Measurements from ENCODE around the gene VCL. TPM values are rescaled to one million over a fixed set of nuclear protein-coding genes. Genes with fewer than 3 reads are reported as not detected.

Gene VCL
- total and polyA plus RNA-seq, 2 donors (not counting 1 experiment from before 2014, with no cell fraction given): 161 to 316 TPM

DNA sequence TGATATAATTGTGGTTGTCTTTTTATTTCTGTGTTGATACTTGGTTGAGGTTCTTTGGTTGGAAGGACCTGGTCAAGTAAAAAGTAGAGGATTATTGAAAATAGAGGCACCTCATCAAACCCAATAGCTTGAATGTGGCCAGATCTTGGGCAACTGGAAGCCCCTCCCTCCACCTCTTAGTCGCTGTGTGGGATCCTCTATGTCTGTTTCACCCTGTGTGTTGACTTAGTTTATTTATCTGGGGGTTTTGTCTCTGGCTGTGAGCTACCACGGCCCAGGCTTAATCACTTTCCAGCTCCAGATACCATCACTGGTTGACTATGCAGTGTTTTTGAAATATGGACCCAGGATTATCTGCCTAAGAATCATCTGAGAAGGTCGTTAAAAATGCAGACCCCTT is 94.5 kb downstream of the VCL start:
- Histone ChIP-seq H3K36me3 (ENCODE audit: control insufficient read depth, insufficient read depth, low read length) (peaks cover 38% of the 10 kb centered on the region), H4K20me1 (ENCODE audit: control insufficient read depth, extremely low read depth, insufficient read depth, low read length) (no peaks in the 10 kb centered on the region), H3K79me2 (ENCODE audit: control insufficient read depth, insufficient read depth, low read length) (peaks cover 16% of the 10 kb centered on the region)

DNA sequence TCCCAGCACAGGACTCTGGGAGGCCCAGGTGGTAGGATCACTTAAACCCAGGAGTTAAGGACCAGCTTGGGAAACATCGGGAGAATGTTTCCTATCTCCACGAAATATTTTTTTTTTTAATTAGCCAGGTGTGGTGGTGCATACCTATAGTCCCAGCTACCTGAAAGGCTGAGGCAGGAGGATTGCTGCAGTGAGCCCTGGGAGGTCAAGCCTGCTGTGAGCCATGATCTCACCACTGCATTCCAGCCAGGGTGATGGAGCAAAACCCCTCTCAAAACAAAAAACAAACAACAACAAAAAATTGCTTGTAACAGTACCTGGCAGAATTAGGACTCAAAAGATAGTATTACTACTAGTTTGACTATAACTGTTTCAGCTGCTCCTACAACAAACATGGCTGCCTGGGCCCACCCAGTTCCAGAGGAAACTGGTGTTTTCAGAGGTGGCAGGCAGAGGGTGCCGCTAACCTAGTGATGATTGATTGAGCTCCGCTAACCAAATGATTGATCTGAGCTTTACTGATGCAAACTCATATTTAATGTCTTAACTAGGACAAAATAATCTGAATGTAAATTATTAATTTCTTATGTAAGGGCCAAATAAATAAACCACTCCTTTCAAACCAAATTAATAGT is 95.7 kb downstream of the VCL start:
- peaks cover 13% of the 10 kb centered on the region for H3K79me2 ChIP-seq (ENCODE audit: control insufficient read depth, insufficient read depth, low read length)
- DNase-seq (ENCODE audit: low read depth in 2 of 2): no peak

More for the DNA sequence above, 94.5 kb downstream of the VCL start:
- no peak overlapping the region for H3K27ac ChIP-seq (ENCODE audit: insufficient read depth, low read length)
- no peak for DNase-seq (ENCODE audit: low read depth in 2 of 2)
- H3K9me3 ChIP-seq (ENCODE audit: control insufficient read depth, insufficient read depth, low read depth, low read length): no peaks in the 10 kb centered on the region
- TF ChIP-seq CTCF (conservative IDR thresholded peaks at IDR 0.05 in 1 of 2, IDR thresholded peaks at IDR 0.05 in 1 of 2; ENCODE audit: low read depth in 1 of 2, low read length in 2 of 2) (no peak), EZH2 (IDR thresholded peaks at IDR 0.05; ENCODE audit: low read length, missing control alignments) (no peak)
- no peak overlapping the region for H3K4me3 ChIP-seq (replicated peaks in 1 of 4; ENCODE audit: control extremely low read depth in 1 of 4, insufficient read depth in 1 of 4, low read depth in 3 of 4, low read length in 4 of 4)
- no peak overlapping the region for H3K9ac ChIP-seq (ENCODE audit: insufficient read depth, low read length)
- no peak overlapping the region for H3K4me2 ChIP-seq (ENCODE audit: extremely low read depth, insufficient read depth, low read length)
- no peaks in the 10 kb centered on the region for H3K4me1 ChIP-seq (ENCODE audit: control insufficient read depth, extremely low read depth, insufficient read depth, low read length)
- H3K27me3 ChIP-seq (ENCODE audit: control insufficient read depth, insufficient read depth, low read length): no peaks in the 10 kb centered on the region
- H2AFZ ChIP-seq (ENCODE audit: low read length): no peak overlapping the region

GRCh38 chr10:74094231-74094630 is 96.3 kb downstream of the VCL start:
- no peaks in the 10 kb centered on the region for H3K9me3 ChIP-seq (ENCODE audit: control insufficient read depth, insufficient read depth, low read depth, low read length)
- no peak overlapping the region for H3K4me2 ChIP-seq (ENCODE audit: extremely low read depth, insufficient read depth, low read length)
- DNase-seq (ENCODE audit: low read depth in 2 of 2): no peak
- no peaks in the 10 kb centered on the region for H3K27me3 ChIP-seq (ENCODE audit: control insufficient read depth, insufficient read depth, low read length)
- no peaks in the 10 kb centered on the region for H4K20me1 ChIP-seq (ENCODE audit: control insufficient read depth, extremely low read depth, insufficient read depth, low read length)
- H3K4me3 ChIP-seq (replicated peaks in 1 of 4; ENCODE audit: control extremely low read depth in 1 of 4, insufficient read depth in 1 of 4, low read depth in 3 of 4, low read length in 4 of 4): no peak overlapping the region
- peaks cover 40% of the 10 kb centered on the region for H3K36me3 ChIP-seq (ENCODE audit: control insufficient read depth, insufficient read depth, low read length)
- no peak overlapping the region for H3K9ac ChIP-seq (ENCODE audit: insufficient read depth, low read length)
- no peak overlapping the region for H2AFZ ChIP-seq (ENCODE audit: low read length)
- no peak overlapping the region for H3K27ac ChIP-seq (ENCODE audit: insufficient read depth, low read length)
- no peaks in the 10 kb centered on the region for H3K4me1 ChIP-seq (ENCODE audit: control insufficient read depth, extremely low read depth, insufficient read depth, low read length)
- peaks cover 9% of the 10 kb centered on the region for H3K79me2 ChIP-seq (ENCODE audit: control insufficient read depth, insufficient read depth, low read length)
- no peak for TF ChIP-seq CTCF (conservative IDR thresholded peaks at IDR 0.05 in 1 of 2, IDR thresholded peaks at IDR 0.05 in 1 of 2; ENCODE audit: low read depth in 1 of 2, low read length in 2 of 2)

More for the DNA sequence above, 95.7 kb downstream of the VCL start:
- H3K9me3 ChIP-seq (ENCODE audit: control insufficient read depth, insufficient read depth, low read depth, low read length): no peaks in the 10 kb centered on the region
- no peak overlapping the region for H2AFZ ChIP-seq (ENCODE audit: low read length)
- no peaks in the 10 kb centered on the region for H3K4me1 ChIP-seq (ENCODE audit: control insufficient read depth, extremely low read depth, insufficient read depth, low read length)
- no peak overlapping the region for H3K27ac ChIP-seq (ENCODE audit: insufficient read depth, low read length)
- no peak overlapping the region for H3K4me2 ChIP-seq (ENCODE audit: extremely low read depth, insufficient read depth, low read length)
- TF ChIP-seq CTCF (conservative IDR thresholded peaks at IDR 0.05 in 1 of 2, IDR thresholded peaks at IDR 0.05 in 1 of 2; ENCODE audit: low read depth in 1 of 2, low read length in 2 of 2): no peak
- no peak for TF ChIP-seq EZH2 (IDR thresholded peaks at IDR 0.05; ENCODE audit: low read length, missing control alignments)
- H4K20me1 ChIP-seq (ENCODE audit: control insufficient read depth, extremely low read depth, insufficient read depth, low read length): no peaks in the 10 kb centered on the region
- H3K36me3 ChIP-seq (ENCODE audit: control insufficient read depth, insufficient read depth, low read length): peaks cover 43% of the 10 kb centered on the region
- no peak overlapping the region for H3K9ac ChIP-seq (ENCODE audit: insufficient read depth, low read length)
- no peaks in the 10 kb centered on the region for H3K27me3 ChIP-seq (ENCODE audit: control insufficient read depth, insufficient read depth, low read length)
- no peak overlapping the region for H3K4me3 ChIP-seq (replicated peaks in 1 of 4; ENCODE audit: control extremely low read depth in 1 of 4, insufficient read depth in 1 of 4, low read depth in 3 of 4, low read length in 4 of 4)
